Loucy (cell line): ENCODE data around the gene POLE4.

Experiments used
- CTCF ChIP-seq: fragments of 200-600 bp; sonication (generic); conservative IDR thresholded peaks from 2 replicates; pipeline ENCODE4 v1.5.1; 2014; ENCODE audit warnings: mild to moderate bottlenecking, antibody characterized with exemption, low read length
- EZH2phosphoT487 ChIP-seq: fragments of 200-600 bp; IDR thresholded peaks from 2 replicates; pipeline ENCODE4 v1.6.1; 2018; ENCODE audit warnings: antibody characterized with exemption, mild to moderate bottlenecking, moderate library complexity, borderline replicate concordance

- TF ChIP-seq EZH2phosphoT487 (no peak), CTCF (no peak; the same call in 1 of the 2 replicates)
Measured at GRCh38 chr2:74917702-74918619, 40.5 kb upstream of the POLE4 start.
